Natural killer cell (primary cell): ENCODE measurements around the gene ABCB1. TPM values are rescaled to one million over a fixed set of nuclear protein-coding genes. Genes with fewer than 3 reads are reported as not detected.
"Not testable (repeated sequence)": the region's sequence is repeated elsewhere in the genome, so short reads cannot be mapped to it uniquely, and the experiment has no call there.

Experiments
- ATAC-seq, 3 donors: fragments of 150-1000 bp in 2 of 3; fragments of 200-7000 bp in 1 of 3; cut with Tn5 transposase; 1 replicate in 1 of 3; 2 replicates in 2 of 3; pipeline ENCODE4 v1.10.0; 2021; ENCODE audit warnings: mild to moderate bottlenecking in 2 of 3, moderate library complexity in 2 of 3
- DNase-seq, 2 donors: peaks; one replicate each; pipeline versions ENCODE4 v3.0.0 to v3.0.0-alpha.2; 2013 to 2021; ENCODE audit warnings: mixed read lengths in 1 of 2
- H3K27ac ChIP-seq: one replicate; pipeline ENCODE4 v1.5.1; 2013; ENCODE audit warnings: mild to moderate bottlenecking, low read length
- H3K27me3 ChIP-seq: one replicate; pipeline ENCODE4 v1.6.1; 2013; ENCODE audit warnings: low read length; ENCODE audit not compliant: control insufficient read depth, insufficient read depth
- H3K36me3 ChIP-seq: one replicate; pipeline ENCODE4 v1.6.1; 2013; ENCODE audit warnings: low read length; ENCODE audit not compliant: control insufficient read depth, insufficient read depth
- H3K4me1 ChIP-seq: one replicate; pipeline ENCODE4 v1.6.1; 2013; ENCODE audit warnings: low read length; ENCODE audit not compliant: control insufficient read depth, insufficient read depth
- H3K4me3 ChIP-seq: one replicate; pipeline ENCODE4 v1.5.1; 2013; ENCODE audit warnings: low read length
- H3K9me3 ChIP-seq: one replicate; pipeline ENCODE4 v1.6.1; 2013; ENCODE audit warnings: low read length; ENCODE audit not compliant: control insufficient read depth, insufficient read depth
- H3K27ac Mint-ChIP-seq, 2 donors: one replicate each; pipeline ENCODE4 v1.8.0; 2022; ENCODE audit warnings: mild to moderate bottlenecking in 2 of 2, mixed read lengths in 2 of 2, moderate library complexity in 1 of 2
- H3K27me3 Mint-ChIP-seq, 2 donors: one replicate each; pipeline ENCODE4 v1.8.0; 2022; ENCODE audit warnings: low read depth in 2 of 2, mixed read lengths in 2 of 2
- H3K36me3 Mint-ChIP-seq: one replicate; pipeline ENCODE4 v1.8.0; 2022; ENCODE audit warnings: mixed read lengths
- H3K4me1 Mint-ChIP-seq, 2 donors: one replicate each; pipeline ENCODE4 v1.8.0; 2022; ENCODE audit warnings: mixed read lengths in 2 of 2
- H3K4me3 Mint-ChIP-seq: one replicate; pipeline ENCODE4 v1.8.0; 2022; ENCODE audit warnings: mild to moderate bottlenecking, moderate library complexity, mixed read lengths
- H3K9me3 Mint-ChIP-seq, 2 donors: one replicate each; pipeline ENCODE4 v1.8.0; 2022; ENCODE audit warnings: mixed read lengths in 2 of 2
- WGBS: methylation state at CpG from one replicate; pipeline ENCODE4 v1.1.7; 2013; ENCODE audit warnings: missing lambda C conversion rate; ENCODE audit not compliant: insufficient coverage; 5-methylcytosine and 5-hydroxymethylcytosine counted together
- intact Hi-C: fragments of 100-400 bp; cut with micrococcal nuclease; formaldehyde crosslinking; loops from one replicate; pipeline ENCODE4 v1.14.2; 2022
- total RNA-seq, 4 donors: library from RNA; stranded (reverse); fragments of 120-200 nt in 1 of 4; gene quantifications; one replicate each; pipeline versions ENCODE4 v1.2.3 to v1.2.4, GENCODE V29; 2013 to 2022
- TF ChIP-seq, protein P1 (sequence below): fragments of 200-600 bp; IDR thresholded peaks from one replicate; pipeline ENCODE4 v1.8.0; 2022; ENCODE audit warnings: antibody characterized with exemption

Gene ABCB1
- total RNA-seq, 3 donors from 2014 or later (not counting 1 experiment from before 2014, with no cell fraction given), result 62.8 to 99.5 (median 81.4) TPM

DNA sequence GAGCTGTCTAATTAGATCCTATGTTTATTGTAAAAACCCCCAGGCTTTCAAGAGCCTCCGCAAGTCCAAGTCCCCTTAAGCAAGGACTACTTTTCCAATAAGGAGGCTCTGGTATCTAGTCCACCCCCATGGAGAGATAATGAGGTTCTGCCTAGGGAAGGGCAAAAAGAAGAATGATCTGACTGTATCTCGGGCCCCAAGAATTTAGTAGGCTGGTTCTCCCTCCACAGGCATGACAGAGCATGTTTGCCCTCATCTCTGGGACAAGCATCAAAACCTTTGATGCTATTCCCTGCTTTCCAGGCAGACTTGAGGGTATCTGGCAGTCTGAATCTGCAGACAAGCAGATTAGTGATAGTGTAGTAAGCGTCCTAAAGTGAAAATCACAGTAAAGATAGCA is 19.0 kb downstream of the ABCB1 start:
- Histone ChIP-seq H3K27me3 (no peaks in the 10 kb centered on the region), H3K4me1 (no peaks in the 10 kb centered on the region), H3K4me3 (no peak overlapping the region), H3K36me3 (peaks cover 47% of the 10 kb centered on the region), H3K9me3 (no peaks in the 10 kb centered on the region), H3K27ac (no peak overlapping the region)
- no peak for DNase-seq
- TF ChIP-seq, protein P1, sequence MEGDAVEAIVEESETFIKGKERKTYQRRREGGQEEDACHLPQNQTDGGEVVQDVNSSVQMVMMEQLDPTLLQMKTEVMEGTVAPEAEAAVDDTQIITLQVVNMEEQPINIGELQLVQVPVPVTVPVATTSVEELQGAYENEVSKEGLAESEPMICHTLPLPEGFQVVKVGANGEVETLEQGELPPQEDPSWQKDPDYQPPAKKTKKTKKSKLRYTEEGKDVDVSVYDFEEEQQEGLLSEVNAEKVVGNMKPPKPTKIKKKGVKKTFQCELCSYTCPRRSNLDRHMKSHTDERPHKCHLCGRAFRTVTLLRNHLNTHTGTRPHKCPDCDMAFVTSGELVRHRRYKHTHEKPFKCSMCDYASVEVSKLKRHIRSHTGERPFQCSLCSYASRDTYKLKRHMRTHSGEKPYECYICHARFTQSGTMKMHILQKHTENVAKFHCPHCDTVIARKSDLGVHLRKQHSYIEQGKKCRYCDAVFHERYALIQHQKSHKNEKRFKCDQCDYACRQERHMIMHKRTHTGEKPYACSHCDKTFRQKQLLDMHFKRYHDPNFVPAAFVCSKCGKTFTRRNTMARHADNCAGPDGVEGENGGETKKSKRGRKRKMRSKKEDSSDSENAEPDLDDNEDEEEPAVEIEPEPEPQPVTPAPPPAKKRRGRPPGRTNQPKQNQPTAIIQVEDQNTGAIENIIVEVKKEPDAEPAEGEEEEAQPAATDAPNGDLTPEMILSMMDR, result no peak
- no peaks in the 10 kb centered on the region for H3K27me3 Mint-ChIP-seq
- H3K36me3 Mint-ChIP-seq, result peaks cover 41% of the 10 kb centered on the region
- H3K27ac Mint-ChIP-seq, result no peak overlapping the region
- peaks cover 11 to 32% of the 10 kb centered on the region in 2 donors for H3K4me1 Mint-ChIP-seq
- 93% methylated on average over 2 of the region's 3 CpGs for WGBS
- no peak overlapping the region for H3K4me3 Mint-ChIP-seq
- no peak for ATAC-seq
- intact Hi-C loops, result no loop called here
- no peaks in the 10 kb centered on the region for H3K9me3 Mint-ChIP-seq

DNA sequence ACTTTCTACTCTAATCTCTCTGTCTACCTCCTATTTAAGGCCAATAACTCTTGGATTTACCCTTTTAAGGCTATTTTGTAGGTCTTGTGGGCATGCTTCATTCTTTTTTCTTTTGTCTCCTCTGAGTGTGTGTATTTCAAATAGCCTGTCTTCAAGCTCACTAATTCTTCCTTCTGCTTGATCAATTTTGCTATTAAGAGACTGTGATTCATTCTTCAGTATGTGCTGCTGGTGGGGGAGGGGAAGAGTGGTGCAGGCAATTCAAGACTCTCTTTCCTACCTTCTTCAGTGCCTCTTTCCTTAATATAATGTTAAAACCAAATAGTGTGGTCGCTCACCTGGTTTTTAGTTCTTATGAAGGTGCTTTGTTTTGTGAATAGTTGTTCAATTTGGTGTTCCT is 20.0 kb downstream of the ABCB1 start:
- no peaks in the 10 kb centered on the region for H3K4me1 ChIP-seq
- no peak overlapping the region for H3K4me3 ChIP-seq
- H3K27me3 ChIP-seq, result no peaks in the 10 kb centered on the region
- peaks cover 2 to 25% of the 10 kb centered on the region in 2 donors for H3K4me1 Mint-ChIP-seq
- DNase-seq, result no peak
- no peaks in the 10 kb centered on the region for H3K27me3 Mint-ChIP-seq
- TF ChIP-seq, protein P1, result no peak
- H3K36me3 Mint-ChIP-seq, result peaks cover 41% of the 10 kb centered on the region
- H3K4me3 Mint-ChIP-seq, result no peak overlapping the region
- no peak for ATAC-seq
- intact Hi-C loops, result no loop called here
- H3K9me3 ChIP-seq, result no peaks in the 10 kb centered on the region
- H3K36me3 ChIP-seq, result peaks cover 42% of the 10 kb centered on the region
- H3K9me3 Mint-ChIP-seq, result no peaks in the 10 kb centered on the region
- H3K27ac Mint-ChIP-seq, result peak overlapping the region in 1 of 2 donors; percentile 63
- 100% methylated on average over 1 of the region's 1 CpG for WGBS
- no peak overlapping the region for H3K27ac ChIP-seq

DNA sequence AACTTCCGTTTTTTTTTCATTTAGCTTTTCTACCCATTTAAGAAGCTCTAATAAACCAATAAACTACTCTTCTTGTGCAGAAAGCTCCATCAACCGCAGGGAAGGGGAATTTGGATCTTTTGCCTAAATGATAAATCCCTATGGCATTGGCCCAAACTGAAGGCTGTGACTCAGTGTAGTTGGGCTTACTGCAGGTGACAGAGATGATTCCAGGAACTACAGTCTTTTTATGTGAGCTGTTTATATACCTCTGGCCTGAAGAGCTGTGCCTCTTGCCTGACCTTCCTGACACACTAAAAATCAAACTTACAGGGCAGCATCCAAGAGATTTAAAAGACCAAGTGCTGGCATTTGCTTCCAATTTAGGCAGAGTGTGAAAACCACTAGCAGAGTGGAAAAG is 25.2 kb downstream of the ABCB1 start:
- H3K4me1 Mint-ChIP-seq, result peaks cover 35 to 43% of the 10 kb centered on the region in 2 donors
- WGBS, result 78% methylated on average over 2 of the region's 2 CpGs
- Histone ChIP-seq H3K36me3 (peaks cover 7% of the 10 kb centered on the region), H3K9me3 (no peaks in the 10 kb centered on the region), H3K4me3 (no peak overlapping the region), H3K27ac (no peak overlapping the region), H3K4me1 (no peaks in the 10 kb centered on the region), H3K27me3 (no peaks in the 10 kb centered on the region)
- H3K27ac Mint-ChIP-seq, result peak overlapping the region in 1 of 2 donors; percentile 39
- no peaks in the 10 kb centered on the region for H3K9me3 Mint-ChIP-seq
- DNase-seq (no peak), ATAC-seq (no peak)
- H3K27me3 Mint-ChIP-seq, result no peaks in the 10 kb centered on the region
- H3K4me3 Mint-ChIP-seq, result no peak overlapping the region
- peaks cover 16% of the 10 kb centered on the region for H3K36me3 Mint-ChIP-seq
- TF ChIP-seq, protein P1, result no peak
- intact Hi-C loops, result no loop called here

DNA sequence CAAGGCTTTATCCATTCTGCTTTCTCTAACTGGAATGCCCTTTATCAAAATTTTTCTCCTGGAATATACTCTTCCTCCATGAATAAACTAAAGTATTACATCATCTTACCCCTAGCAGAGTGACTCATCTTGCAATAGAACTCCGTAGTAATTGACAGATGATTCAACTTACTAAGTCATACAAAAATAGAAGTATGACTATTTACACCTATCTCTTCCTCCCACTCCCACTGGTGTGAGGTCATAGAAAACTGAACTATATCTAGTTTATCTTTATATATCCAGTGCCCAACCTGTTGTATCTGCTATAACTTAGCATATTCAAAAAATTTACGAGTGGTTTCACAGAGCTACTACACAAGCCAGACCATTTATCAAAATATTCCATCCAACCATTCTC is 26.1 kb downstream of the ABCB1 start:
- Mint-ChIP-seq H3K27ac (peak overlapping the region; percentile 35 to 56), H3K27me3 (no peaks in the 10 kb centered on the region), H3K4me1 (peaks cover 35 to 42% of the 10 kb centered on the region in 2 donors), H3K4me3 (no peak overlapping the region), H3K9me3 (no peaks in the 10 kb centered on the region), H3K36me3 (peaks cover 8% of the 10 kb centered on the region)
- intact Hi-C loops, result no loop called here
- no peak overlapping the region for H3K27ac ChIP-seq
- H3K4me1 ChIP-seq, result no peaks in the 10 kb centered on the region
- whole genome bisulfite sequencing, result 50% methylated on average over 1 of the region's 2 CpGs
- no peaks in the 10 kb centered on the region for H3K27me3 ChIP-seq
- DNase-seq (no peak), ATAC-seq (peak in 1 of 3 donors; percentile 68)
- H3K4me3 ChIP-seq, result no peak overlapping the region
- no peaks in the 10 kb centered on the region for H3K9me3 ChIP-seq
- TF ChIP-seq, protein P1, result no peak
- peaks cover 3% of the 10 kb centered on the region for H3K36me3 ChIP-seq

DNA sequence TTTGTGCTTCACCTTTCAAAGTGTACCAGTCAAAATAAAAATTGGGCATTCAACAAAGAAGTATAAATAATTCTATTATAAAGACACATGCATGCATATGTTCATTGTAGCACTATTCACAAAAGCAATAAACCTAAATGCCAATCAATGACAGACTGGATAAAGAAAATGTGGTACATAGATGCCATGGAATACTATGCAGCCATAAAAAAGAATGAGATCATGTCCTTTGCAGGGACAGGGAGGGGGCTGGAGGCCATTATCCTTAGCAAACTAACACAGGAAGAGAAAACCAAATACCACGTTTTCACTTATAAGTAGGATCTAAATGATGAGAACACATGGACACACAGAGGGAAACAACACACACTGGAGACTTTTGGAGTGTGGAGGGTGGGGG is 28.2 kb downstream of the ABCB1 start:
- not testable (repeated sequence) for H3K9me3 ChIP-seq, H3K27ac Mint-ChIP-seq

More for the DNA sequence above, 28.2 kb downstream of the ABCB1 start:
- H3K27ac ChIP-seq, intact Hi-C loops, H3K36me3 ChIP-seq, ATAC-seq, H3K27me3 Mint-ChIP-seq, H3K4me1 ChIP-seq, H3K4me3 ChIP-seq, H3K36me3 Mint-ChIP-seq, DNase-seq, H3K27me3 ChIP-seq, H3K4me3 Mint-ChIP-seq, H3K9me3 Mint-ChIP-seq: not testable (repeated sequence)
- WGBS, result no CpG with 5 or more reads among the region's 1 CpG
- H3K4me1 Mint-ChIP-seq, result peaks cover 35 to 42% of the 10 kb centered on the region in 2 donors
